ENCODE results near the gene MRNIP.

The MRNIP gene

GRCh38 chr5:179817890-179818745 lies 40.5 kb downstream of the MRNIP start:
- H3K4me1 ChIP-seq (ENCODE audit: insufficient read depth, low read length, severe bottlenecking): peaks cover 45% of the 10 kb centered on the region
- H4K20me1 ChIP-seq (ENCODE audit: insufficient read depth, low read length): no peaks in the 10 kb centered on the region
- H3F3A ChIP-seq (ENCODE audit: insufficient read depth, low read length): no peaks in the 10 kb centered on the region
- no peak overlapping the region; the same call in 1 of the 2 replicates for H2AFZ ChIP-seq (ENCODE audit: low read length)
- peak overlapping the region; percentile 88 for H3K4me3 ChIP-seq (ENCODE audit: low read depth, low read length, poor library complexity, severe bottlenecking)
- H3K79me2 ChIP-seq (ENCODE audit: insufficient read depth, low read length): peaks cover 10% of the 10 kb centered on the region; the same call in 1 of the 2 replicates
- peaks cover 12% of the 10 kb centered on the region for H3K36me3 ChIP-seq (ENCODE audit: insufficient read depth, low read length)
- no peak overlapping the region for H3K27ac ChIP-seq (ENCODE audit: low read depth, low read length, poor library complexity, severe bottlenecking)
- peak overlapping the region; percentile 77 for H3K4me2 ChIP-seq (ENCODE audit: low read length)
- H3K9ac ChIP-seq (ENCODE audit: low read length): peak overlapping the region; percentile 82; the same call in 1 of the 2 replicates
- no peaks in the 10 kb centered on the region for H3K9me3 ChIP-seq (ENCODE audit: low read length)
- no peaks in the 10 kb centered on the region for H3K9me2 ChIP-seq (ENCODE audit: low read depth, low read length)
- TF ChIP-seq, protein P1, sequence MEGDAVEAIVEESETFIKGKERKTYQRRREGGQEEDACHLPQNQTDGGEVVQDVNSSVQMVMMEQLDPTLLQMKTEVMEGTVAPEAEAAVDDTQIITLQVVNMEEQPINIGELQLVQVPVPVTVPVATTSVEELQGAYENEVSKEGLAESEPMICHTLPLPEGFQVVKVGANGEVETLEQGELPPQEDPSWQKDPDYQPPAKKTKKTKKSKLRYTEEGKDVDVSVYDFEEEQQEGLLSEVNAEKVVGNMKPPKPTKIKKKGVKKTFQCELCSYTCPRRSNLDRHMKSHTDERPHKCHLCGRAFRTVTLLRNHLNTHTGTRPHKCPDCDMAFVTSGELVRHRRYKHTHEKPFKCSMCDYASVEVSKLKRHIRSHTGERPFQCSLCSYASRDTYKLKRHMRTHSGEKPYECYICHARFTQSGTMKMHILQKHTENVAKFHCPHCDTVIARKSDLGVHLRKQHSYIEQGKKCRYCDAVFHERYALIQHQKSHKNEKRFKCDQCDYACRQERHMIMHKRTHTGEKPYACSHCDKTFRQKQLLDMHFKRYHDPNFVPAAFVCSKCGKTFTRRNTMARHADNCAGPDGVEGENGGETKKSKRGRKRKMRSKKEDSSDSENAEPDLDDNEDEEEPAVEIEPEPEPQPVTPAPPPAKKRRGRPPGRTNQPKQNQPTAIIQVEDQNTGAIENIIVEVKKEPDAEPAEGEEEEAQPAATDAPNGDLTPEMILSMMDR (IDR thresholded peaks at IDR 0.05; ENCODE audit: low read length): no peak
- TF ChIP-seq EZH2 (IDR thresholded peaks at IDR 0.05; ENCODE audit: borderline replicate concordance, low read length): no peak
- no peaks in the 10 kb centered on the region for H3K27me3 ChIP-seq (ENCODE audit: insufficient read depth, low read length)

GRCh38 chr5:179817470-179817840 lies 41.2 kb downstream of the MRNIP start:
- Histone ChIP-seq H3K79me2 (ENCODE audit: insufficient read depth, low read length) (peaks cover 6% of the 10 kb centered on the region; the same call in 1 of the 2 replicates), H3K36me3 (ENCODE audit: insufficient read depth, low read length) (peaks cover 7% of the 10 kb centered on the region), H3K9me2 (ENCODE audit: low read depth, low read length) (no peaks in the 10 kb centered on the region), H3F3A (ENCODE audit: insufficient read depth, low read length) (no peaks in the 10 kb centered on the region), H3K27me3 (ENCODE audit: insufficient read depth, low read length) (no peaks in the 10 kb centered on the region), H3K27ac (ENCODE audit: low read depth, low read length, poor library complexity, severe bottlenecking) (no peak overlapping the region), H3K4me2 (ENCODE audit: low read length) (peak overlapping the region; percentile 31; the same call in 1 of the 2 replicates), H4K20me1 (ENCODE audit: insufficient read depth, low read length) (no peaks in the 10 kb centered on the region), H3K9ac (ENCODE audit: low read length) (no peak overlapping the region), H3K4me3 (ENCODE audit: low read depth, low read length, poor library complexity, severe bottlenecking) (no peak overlapping the region), H3K4me1 (ENCODE audit: insufficient read depth, low read length, severe bottlenecking) (peaks cover 41% of the 10 kb centered on the region), H3K9me3 (ENCODE audit: low read length) (no peaks in the 10 kb centered on the region), H2AFZ (ENCODE audit: low read length) (no peak overlapping the region)
- TF ChIP-seq EZH2 (IDR thresholded peaks at IDR 0.05; ENCODE audit: borderline replicate concordance, low read length): no peak
- TF ChIP-seq, protein P1 (IDR thresholded peaks at IDR 0.05; ENCODE audit: low read length): no peak

GRCh38 chr5:179816796-179817469 lies 41.7 kb downstream of the MRNIP start:
- TF ChIP-seq, protein P1 (IDR thresholded peaks at IDR 0.05; ENCODE audit: low read length): no peak
- TF ChIP-seq EZH2 (IDR thresholded peaks at IDR 0.05; ENCODE audit: borderline replicate concordance, low read length): no peak
- Histone ChIP-seq H3K9me3 (ENCODE audit: low read length) (no peaks in the 10 kb centered on the region), H3K27ac (ENCODE audit: low read depth, low read length, poor library complexity, severe bottlenecking) (no peak overlapping the region), H3K9me2 (ENCODE audit: low read depth, low read length) (no peaks in the 10 kb centered on the region), H3K9ac (ENCODE audit: low read length) (no peak overlapping the region), H4K20me1 (ENCODE audit: insufficient read depth, low read length) (no peaks in the 10 kb centered on the region), H3K4me3 (ENCODE audit: low read depth, low read length, poor library complexity, severe bottlenecking) (peak overlapping the region; percentile 23), H3K79me2 (ENCODE audit: insufficient read depth, low read length) (peaks cover under 1% of the 10 kb centered on the region; the same call in 1 of the 2 replicates), H3F3A (ENCODE audit: insufficient read depth, low read length) (no peaks in the 10 kb centered on the region), H3K27me3 (ENCODE audit: insufficient read depth, low read length) (no peaks in the 10 kb centered on the region), H2AFZ (ENCODE audit: low read length) (no peak overlapping the region), H3K4me1 (ENCODE audit: insufficient read depth, low read length, severe bottlenecking) (peaks cover 36% of the 10 kb centered on the region), H3K4me2 (ENCODE audit: low read length) (peak overlapping the region; percentile 31; the same call in 1 of the 2 replicates), H3K36me3 (ENCODE audit: insufficient read depth, low read length) (peaks cover 7% of the 10 kb centered on the region)

Measured in OCI-LY1 (cell line).